Adrenal gland (tissue), 5 donors: ENCODE data around the gene ZNF638.

Source experiments
- CTCF ChIP-seq, 6 experiments: fragments of 450-650 bp in 4 of 6; fragments of 200-600 bp in 2 of 6; sonication (generic) in 1 of 6; IDR thresholded peaks; 1 replicate in 5 of 6; 2 replicates in 1 of 6; pipeline versions ENCODE4 v1.5.1 to v1.8.0; 2016 to 2021; ENCODE audit warnings: antibody characterized with exemption in 6 of 6, mild to moderate bottlenecking in 2 of 6, moderate library complexity in 1 of 6
- POLR2A ChIP-seq, 2 donors: fragments of 450-650 bp; IDR thresholded peaks; one replicate each; pipeline ENCODE4 v1.6.1; 2017; ENCODE audit warnings: antibody characterized with exemption in 2 of 2, mild to moderate bottlenecking in 2 of 2, moderate library complexity in 1 of 2
- donor health status: DM: no; HTN: no; CAD: no.

- no peak for TF ChIP-seq CTCF (IDR thresholded peaks at IDR 0.05)
- TF ChIP-seq POLR2A (IDR thresholded peaks at IDR 0.05): no peak
These were observed 39.4 kb upstream of the ZNF638 start for GRCh38 chr2:71292159-71292558.
